ENCODE results near the gene ADARB1.

GRCh38 chr21:45112371-45112770 lies 38.0 kb downstream of the ADARB1 start:
- TF ChIP-seq CTCF (IDR thresholded peaks at IDR 0.05; ENCODE audit: insufficient read depth, low read length, poor library complexity, severe bottlenecking) = no peak
- TF ChIP-seq EZH2phosphoT487 (conservative IDR thresholded peaks at IDR 0.05; ENCODE audit: low read length) = no peak

Data from SU-DHL-6 (cell line).